ENCODE measurements around the gene NXPE3. TPM values are rescaled to one million over a fixed set of nuclear protein-coding genes. Genes with fewer than 3 reads are reported as not detected.

Gene NXPE3
- total and polyA plus RNA-seq, 2 of the 8 experiments (the other 6 are each of a cell fraction or from before 2014, with no cell fraction given) = 10.9 to 22.7 TPM

GRCh38 chr3:101803173-101803782 is 24.3 kb downstream of the NXPE3 start:
- DNase-seq (ENCODE audit: low read depth in 1 of 2, low spot score in 2 of 2) (no peak), FAIRE-seq (peak; percentile 28)
- Histone ChIP-seq H3K4me2 (ENCODE audit: insufficient read depth in 1 of 2, low read depth in 2 of 2, low read length in 2 of 2) (no peak overlapping the region), H4K20me1 (replicated peaks in 1 of 2; ENCODE audit: control insufficient read depth in 1 of 2, insufficient read depth in 2 of 2, low read length in 2 of 2) (no peaks in the 10 kb centered on the region), H3K18ac (ENCODE audit: extremely low read depth, low read length) (no peak overlapping the region), H2BK120ac (replicated peaks; ENCODE audit: low read depth, low read length) (no peak overlapping the region), H2BK20ac (ENCODE audit: low read length) (no peak overlapping the region), H3K9me3 (ENCODE audit: insufficient read depth in 2 of 2, low read depth in 1 of 2, low read length in 1 of 2) (no peaks in the 10 kb centered on the region), H2AFZ (ENCODE audit: low read length) (no peak overlapping the region), H4K91ac (replicated peaks; ENCODE audit: insufficient read length, low read length) (no peak overlapping the region), H3K79me2 (ENCODE audit: control insufficient read depth in 1 of 2, insufficient read depth in 2 of 2, low read length in 2 of 2) (no peaks in the 10 kb centered on the region), H2BK5ac (ENCODE audit: low read depth, low read length) (no peak overlapping the region), H3K27me3 (replicated peaks in 1 of 4; ENCODE audit: control insufficient read depth in 3 of 4, extremely low read depth in 1 of 4, insufficient read depth in 3 of 4, low read length in 3 of 4) (no peaks in the 10 kb centered on the region), H3K79me1 (ENCODE audit: low read depth, low read length) (no peaks in the 10 kb centered on the region; the same call in 1 of the 2 replicates), H3K14ac (ENCODE audit: insufficient read length) (no peak overlapping the region), H3K23me2 (ENCODE audit: low read depth, low read length) (no peaks in the 10 kb centered on the region), H3K36me3 (ENCODE audit: control insufficient read depth in 2 of 4, insufficient read depth in 4 of 4, low read length in 3 of 4) (peaks cover 0 to 14% (median 4%) of the 10 kb centered on the region in 4 experiments; a peak in 4 of 8 replicates), H2AK5ac (ENCODE audit: low read depth, low read length) (no peak overlapping the region), H3K9ac (replicated peaks in 1 of 4; ENCODE audit: extremely low read depth in 1 of 4, low read depth in 3 of 4, low read length in 3 of 4) (no peak overlapping the region), H3K4me3 (ENCODE audit: extremely low read depth in 1 of 4, insufficient read depth in 2 of 4, low read depth in 3 of 4, low read length in 4 of 4) (no peak overlapping the region), H3K56ac (replicated peaks; ENCODE audit: insufficient read length, low read depth, low read length) (no peak overlapping the region), H2BK15ac (ENCODE audit: low read length) (no peak overlapping the region), H4K5ac (ENCODE audit: insufficient read length, low read depth, low read length) (no peak overlapping the region), H3K27ac (ENCODE audit: low read depth, low read length) (no peak overlapping the region), H4K8ac (ENCODE audit: extremely low read depth, insufficient read depth, low read length) (no peak overlapping the region), H2BK12ac (ENCODE audit: low read depth, low read length) (no peak overlapping the region), H3K23ac (ENCODE audit: insufficient read length) (no peak overlapping the region), H3K4ac (replicated peaks; ENCODE audit: insufficient read length, low read depth, low read length) (no peak overlapping the region), H3K4me1 (replicated peaks in 1 of 4; ENCODE audit: control insufficient read depth in 3 of 4, insufficient read depth in 4 of 4, low read length in 3 of 4) (no peaks in the 10 kb centered on the region)
- WGBS, 2 experiments (ENCODE audit: extremely low coverage in 1 of 2, insufficient coverage in 1 of 2, insufficient read length in 1 of 2, insufficient replicate concordance in 2 of 2, low coverage in 1 of 2, low lambda C conversion rate in 2 of 2, missing lambda C conversion rate in 1 of 2) = 83% methylated on average over 9 of the region's 9 CpGs; no CpG with 5 or more reads in 1 of the 2 experiments
- ChIA-PET POLR2A (ENCODE audit: partially characterized antibody) (interaction anchor here (0.7 to 1.6 kb wide), 2 partner anchors 46 to 119 kb away, joined by 3 to 8 read pairs; partner anchors contain the start of gene NFKBIZ), CTCF (ENCODE audit: partially characterized antibody) (interaction anchor here (0.6 to 6.6 kb wide), 41 partner anchors 9 to 741 kb away, joined by 3 to 37 read pairs (median 4); partner anchors contain the start of genes NFKBIZ and NXPE3)
- TF ChIP-seq RAD21 (IDR thresholded peaks at IDR 0.05 in 1 of 2, conservative IDR thresholded peaks at IDR 0.05 in 1 of 2; ENCODE audit: low read depth in 2 of 2, low read length in 2 of 2) (peak; percentile 53), CTCF (IDR thresholded peaks at IDR 0.05; ENCODE audit: control extremely low read depth in 1 of 3, insufficient read depth in 1 of 3, low read depth in 1 of 3, low read length in 3 of 3) (peak in 2 of 3 experiments; percentile 45 to 77; a peak in 2 of 4 replicates), CHD2 (IDR thresholded peaks at IDR 0.05; ENCODE audit: low read length) (no peak)
